ENCODE measurements around the gene DEAF1. TPM values are rescaled to one million over a fixed set of nuclear protein-coding genes. Genes with fewer than 3 reads are reported as not detected.
"Not testable (repeated sequence)": the region's sequence is repeated elsewhere in the genome, so short reads cannot be mapped to it uniquely, and the experiment has no call there.

DEAF1 gene
- total and polyA plus RNA-seq, 9 of the 15 experiments (the other 6 are each of a cell fraction or from before 2014, with no cell fraction given), result 2.0 to 69.1 (median 26.8) TPM

DNA sequence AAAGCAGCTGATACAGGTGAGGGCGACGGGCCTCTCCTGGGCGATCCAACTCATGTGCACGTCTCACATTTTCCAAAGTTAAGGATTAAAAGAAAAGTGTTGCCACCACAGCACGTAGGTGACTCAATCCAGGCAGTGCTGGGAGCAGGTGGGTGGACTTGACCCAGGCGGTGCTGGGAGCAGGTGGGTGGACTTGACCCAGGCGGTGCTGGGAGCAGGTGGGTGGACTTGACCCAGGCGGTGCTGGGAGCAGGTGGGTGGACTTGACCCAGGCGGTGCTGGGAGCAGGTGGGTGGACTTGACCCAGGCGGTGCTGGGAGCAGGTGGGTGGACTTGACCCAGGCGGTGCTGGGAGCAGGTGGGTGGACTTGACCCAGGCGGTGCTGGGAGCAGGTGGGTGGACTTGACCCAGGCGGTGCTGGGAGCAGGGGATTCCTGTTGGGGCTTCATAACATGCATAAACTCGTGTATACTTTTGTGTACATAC is 47.3 kb downstream of the DEAF1 start:
- ATAC-seq; CTCF ChIA-PET (ENCODE audit: low intra/inter-chr PET ratio); H3K27me3 ChIP-seq (ENCODE audit: control insufficient read depth in 2 of 2, insufficient read depth in 2 of 2, low read length in 2 of 2); in situ Hi-C loops (cut with MboI); H3K9me1 ChIP-seq (ENCODE audit: control insufficient read depth, insufficient read depth, low read length); BruUV-seq (replicated peaks); H3K79me2 ChIP-seq (ENCODE audit: control insufficient read depth, insufficient read depth, low read length); H3K9me3 ChIP-seq (replicated peaks; ENCODE audit: control insufficient read depth, insufficient read depth, low read depth, low read length); H4K20me1 ChIP-seq (replicated peaks; ENCODE audit: control insufficient read depth, insufficient read depth, low read length); H3K4me2 ChIP-seq (ENCODE audit: insufficient read depth, low read length); H2AFZ ChIP-seq (ENCODE audit: low read depth, low read length); H3K27ac ChIP-seq (ENCODE audit: extremely low read depth, low read depth, low read length); intact Hi-C loops (cut with micrococcal nuclease); H3K4me3 ChIP-seq; FAIRE-seq: not testable (repeated sequence)
- Histone ChIP-seq H3K4me1 (replicated peaks in 1 of 2; ENCODE audit: control insufficient read depth in 2 of 2, insufficient read depth in 2 of 2, low read length in 2 of 2) (peaks cover 0 to 20% of the 10 kb centered on the region in 2 experiments; a peak in 2 of 5 replicates), H3K36me3 (ENCODE audit: control insufficient read depth, insufficient read depth, low read length) (peaks cover 65% of the 10 kb centered on the region; the same call in 2 of the 3 replicates), H3K9ac (ENCODE audit: insufficient read depth in 1 of 2, low read depth in 2 of 2, low read length in 2 of 2) (peak overlapping the region in 1 of 2 experiments; percentile 58; a peak in 1 of 4 replicates)
- 86% methylated on average over 7 of the region's 14 CpGs for WGBS (ENCODE audit: insufficient coverage, low coverage, missing lambda C conversion rate)
- POLR2A ChIA-PET, result interaction anchor here (1.3 kb wide), 1 partner anchor 13 kb away, joined by 3 read pairs; no protein-coding TSS in a partner anchor
- DNase-seq (ENCODE audit: extremely low read depth in 1 of 4, low spot score in 3 of 4), result peak in 1 of 4 experiments; percentile 4
- TF ChIP-seq POLR2G (IDR thresholded peaks at IDR 0.05; ENCODE audit: low read depth, low read length), result peak; percentile 65

DNA sequence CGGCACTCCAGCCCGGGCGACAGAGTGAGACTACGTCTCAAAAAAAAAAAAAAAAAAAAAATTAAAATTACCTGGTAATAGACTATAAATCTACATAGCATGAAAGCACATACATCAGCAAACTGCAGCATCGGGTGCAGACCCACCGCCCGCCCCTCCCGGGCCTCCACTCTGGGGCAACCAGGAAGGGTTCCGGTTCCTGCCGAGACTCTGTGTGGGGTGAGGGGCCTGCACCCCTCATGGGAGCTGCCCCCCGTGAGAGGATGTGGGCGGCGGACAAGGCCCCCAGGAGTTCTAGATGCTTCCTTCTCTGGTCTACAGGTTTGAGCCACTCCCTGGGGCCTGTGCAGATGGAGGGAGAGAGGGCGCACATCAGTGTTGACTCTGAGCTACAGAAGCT is 48.8 kb downstream of the DEAF1 start:
- peak in 2 of 4 experiments; percentile 16 to 18 for DNase-seq (ENCODE audit: extremely low read depth in 1 of 4, low spot score in 3 of 4)
- no peak for TF ChIP-seq MEIS2 (IDR thresholded peaks at IDR 0.05; ENCODE audit: partially characterized antibody)
- peak; percentile 41 for TF ChIP-seq POLR2G (IDR thresholded peaks at IDR 0.05; ENCODE audit: low read depth, low read length)
- 0 out of 2 replicates have a peak, but pooled peaks have one; percentile 7 for TF ChIP-seq SUPT5H (IDR thresholded peaks at IDR 0.05)
- Histone ChIP-seq H4K20me1 (replicated peaks; ENCODE audit: control insufficient read depth, insufficient read depth, low read length) (no peaks in the 10 kb centered on the region), H3K79me2 (ENCODE audit: control insufficient read depth, insufficient read depth, low read length) (no peaks in the 10 kb centered on the region), H3K27ac (ENCODE audit: extremely low read depth, low read depth, low read length) (no peak overlapping the region), H3K9me3 (replicated peaks; ENCODE audit: control insufficient read depth, insufficient read depth, low read depth, low read length) (peaks cover 2% of the 10 kb centered on the region; the same call in 1 of the 2 replicates), H3K4me3 (no peak overlapping the region), H3K4me1 (replicated peaks in 1 of 2; ENCODE audit: control insufficient read depth in 2 of 2, insufficient read depth in 2 of 2, low read length in 2 of 2) (peaks cover 0 to 25% of the 10 kb centered on the region in 2 experiments; a peak in 2 of 5 replicates), H3K27me3 (ENCODE audit: control insufficient read depth in 2 of 2, insufficient read depth in 2 of 2, low read length in 2 of 2) (no peaks in the 10 kb centered on the region), H3K9me1 (ENCODE audit: control insufficient read depth, insufficient read depth, low read length) (no peaks in the 10 kb centered on the region), H3K9ac (ENCODE audit: insufficient read depth in 1 of 2, low read depth in 2 of 2, low read length in 2 of 2) (no peak overlapping the region), H2AFZ (ENCODE audit: low read depth, low read length) (no peak overlapping the region), H3K4me2 (ENCODE audit: insufficient read depth, low read length) (no peak overlapping the region), H3K36me3 (ENCODE audit: control insufficient read depth, insufficient read depth, low read length) (peaks cover 68% of the 10 kb centered on the region; the same call in 2 of the 3 replicates)
- in situ Hi-C loops (cut with MboI), result no loop called here
- FAIRE-seq, result no peak
- CTCF ChIA-PET (ENCODE audit: low intra/inter-chr PET ratio), result no interaction called here
- no peak; the same call in 2 of the 3 replicates for ATAC-seq
- BruUV-seq (replicated peaks), result no TSS peak
- 89% methylated on average over 7 of the region's 14 CpGs for WGBS (ENCODE audit: insufficient coverage, low coverage, missing lambda C conversion rate)
- intact Hi-C loops (cut with micrococcal nuclease), result no loop called here
- POLR2A ChIA-PET, result interaction anchor here (0.7 to 1.4 kb wide), 6 partner anchors 9 to 144 kb away, joined by 3 to 6 read pairs (median 4); partner anchors contain the start of gene CEND1
